K562 (cell line): ENCODE measurements around the gene NUDT9. TPM values are rescaled to one million over a fixed set of nuclear protein-coding genes. Genes with fewer than 3 reads are reported as not detected.

Source experiments
- ATAC-seq: fragments of 200-7000 bp; cut with Tn5 transposase; 3 replicates; pipeline ENCODE4 v1.9.1; 2020; ENCODE audit warnings: moderate library complexity
- BruUV-seq: library from RNA; stranded (reverse); fragments of 400-500 nt; replicated peaks from 2 replicates; lab custom pipeline; 2021; lab: Mats Ljungman, UMichigan
- CTCF ChIA-PET: fragments of 300-600 bp; formaldehyde crosslinking; extraction: SDS; loops from one replicate; lab custom pipeline; 2021; ENCODE audit warnings: low intra/inter-chr PET ratio; lab: Yijun Ruan, JAX
- POLR2A ChIA-PET: fragments of 300-600, 350-650 bp; sonication (Branson Sonifier 250); formaldehyde crosslinking; extraction: SDS; loops from one replicate; lab custom pipeline; 2021; ENCODE audit warnings: antibody characterized with exemption, inconsistent platforms; lab: Yijun Ruan, JAX
- DNase-seq, 4 experiments: peaks; one replicate each; pipeline versions ENCODE4 v3.0.0 to v3.0.0-alpha.2; 2011 to 2018; ENCODE audit warnings: low spot score in 3 of 4, mixed read lengths in 3 of 4; ENCODE audit errors: extremely low read depth in 1 of 4
- FAIRE-seq: peaks from 2 replicates; lab custom pipeline; 2011; peaks lifted over from hg19 to GRCh38; lab: Jason Lieb, UNC
- H2AFZ ChIP-seq: 2 replicates; pipeline ENCODE4 v1.6.0; 2011; ENCODE audit warnings: low read depth, low read length, control low read depth, inconsistent platforms
- H3K27ac ChIP-seq: fragments of 200-600 bp; 3 replicates; pipeline ENCODE4 v1.8.0; 2011; ENCODE audit warnings: low read depth, mild to moderate bottlenecking, control low read depth, inconsistent platforms, low read length, moderate library complexity, mixed read lengths; ENCODE audit errors: extremely low read depth
- H3K27me3 ChIP-seq, 2 experiments: fragments of 300-600 bp in 1 of 2; 2 replicates in 1 of 2; 3 replicates in 1 of 2; pipeline versions ENCODE4 v1.6.0 to v1.8.0; 2011; ENCODE audit warnings: inconsistent platforms in 2 of 2, low read length in 2 of 2, mild to moderate bottlenecking in 1 of 2, mixed read lengths in 1 of 2, moderate library complexity in 1 of 2; ENCODE audit not compliant: control insufficient read depth in 2 of 2, insufficient read depth in 2 of 2
- H3K36me3 ChIP-seq: fragments of 300-600 bp; 3 replicates; pipeline ENCODE4 v1.8.0; 2011; ENCODE audit warnings: mild to moderate bottlenecking, low read length, inconsistent platforms; ENCODE audit not compliant: control insufficient read depth, insufficient read depth
- H3K4me1 ChIP-seq, 2 experiments: fragments of 200-600 bp in 1 of 2; replicated peaks in 1 of 2; 2 replicates in 1 of 2; 3 replicates in 1 of 2; pipeline versions ENCODE4 v1.5.1 to v1.8.0; 2011; ENCODE audit warnings: inconsistent platforms in 2 of 2, low read length in 2 of 2, mild to moderate bottlenecking in 1 of 2, mixed read lengths in 1 of 2, moderate library complexity in 1 of 2; ENCODE audit not compliant: control insufficient read depth in 2 of 2, insufficient read depth in 2 of 2
- H3K4me2 ChIP-seq: 2 replicates; pipeline ENCODE4 v1.6.1; 2011; ENCODE audit warnings: low read length, control low read depth, inconsistent platforms, mixed read lengths; ENCODE audit not compliant: insufficient read depth
- H3K4me3 ChIP-seq: fragments of 200-600 bp; sonication (generic), shearing (Covaris generic); 2 replicates; pipeline ENCODE4 v1.5.1; 2016; ENCODE audit warnings: control low read depth, inconsistent platforms
- H3K79me2 ChIP-seq: fragments of 200-600 bp; 3 replicates; pipeline ENCODE4 v1.8.0; 2011; ENCODE audit warnings: low read length, inconsistent platforms; ENCODE audit not compliant: control insufficient read depth, insufficient read depth
- H3K9ac ChIP-seq, 2 experiments: 2 replicates each; pipeline versions ENCODE4 v1.6.0 to v1.6.1; 2011; ENCODE audit warnings: low read depth in 2 of 2, low read length in 2 of 2, control low read depth in 1 of 2, inconsistent platforms in 1 of 2, mild to moderate bottlenecking in 1 of 2, mixed read lengths in 1 of 2; ENCODE audit not compliant: insufficient read depth in 1 of 2
- H3K9me1 ChIP-seq: one replicate; pipeline ENCODE4 v1.6.0; 2011; ENCODE audit warnings: inconsistent platforms, mild to moderate bottlenecking, low read length, moderate library complexity; ENCODE audit not compliant: control insufficient read depth, insufficient read depth
- H3K9me3 ChIP-seq: replicated peaks from 2 replicates; pipeline ENCODE4 v1.5.1; 2011; ENCODE audit warnings: low read depth, low read length, inconsistent platforms; ENCODE audit not compliant: control insufficient read depth, insufficient read depth
- H4K20me1 ChIP-seq: replicated peaks from 2 replicates; pipeline ENCODE4 v1.6.1; 2011; ENCODE audit warnings: low read length, inconsistent platforms, mixed read lengths; ENCODE audit not compliant: control insufficient read depth, insufficient read depth
- ATF4 ChIP-seq: fragments of 450-650 bp; formaldehyde crosslinking; IDR thresholded peaks from 2 replicates; pipeline ENCODE4 v1.4.0; 2022; ENCODE audit warnings: mild to moderate bottlenecking, moderate library complexity
- BACH1 ChIP-seq: fragments of 200-800 bp; sonication (Bioruptor generic); IDR thresholded peaks from 2 replicates; pipeline ENCODE4 v1.6.1; 2016; ENCODE audit warnings: missing genetic modification characterization, missing compliant biosample characterization
- BRF1 ChIP-seq: IDR thresholded peaks from 3 replicates; pipeline ENCODE4 v1.6.1; 2011; ENCODE audit warnings: borderline replicate concordance, mild to moderate bottlenecking; ENCODE audit not compliant: insufficient read length; ENCODE audit errors: extremely low read depth
- CBFA2T2 ChIP-seq: fragments of 450-650 bp; conservative IDR thresholded peaks from 2 replicates; pipeline ENCODE4 v1.6.1; 2017; ENCODE audit warnings: mild to moderate bottlenecking
- CBX5 ChIP-seq: IDR thresholded peaks from 2 replicates; pipeline ENCODE4 v1.6.1; 2014; ENCODE audit warnings: low read depth, borderline replicate concordance
- ELK1 ChIP-seq: sonication (generic); formaldehyde crosslinking; IDR thresholded peaks from 2 replicates; pipeline ENCODE4 v1.8.1; 2022; ENCODE audit warnings: missing genetic modification reagents
- FOXP1 ChIP-seq: sonication (generic); formaldehyde crosslinking; IDR thresholded peaks from 2 replicates; pipeline ENCODE4 v1.8.0; 2022; ENCODE audit warnings: mild to moderate bottlenecking, missing genetic modification reagents
- GABPA ChIP-seq: fragments of 200-800 bp; sonication (Bioruptor generic); conservative IDR thresholded peaks from 2 replicates; pipeline ENCODE4 v1.6.1; 2016; ENCODE audit warnings: low read depth, missing genetic modification characterization, missing compliant biosample characterization
- NCOA4 ChIP-seq: fragments of 450-650 bp; IDR thresholded peaks from 2 replicates; pipeline ENCODE4 v1.6.1; 2018; ENCODE audit warnings: mild to moderate bottlenecking; ENCODE audit not compliant: partially characterized antibody
- NCOA6 ChIP-seq: fragments of 450-650 bp; IDR thresholded peaks from 2 replicates; pipeline ENCODE4 v1.6.1; 2017; ENCODE audit warnings: mild to moderate bottlenecking
- SMARCB1 ChIP-seq: IDR thresholded peaks from 2 replicates; pipeline ENCODE4 v1.6.1; 2011; ENCODE audit warnings: improper control_type of control experiment, low read depth; ENCODE audit not compliant: insufficient read length
- ZFP91 ChIP-seq: sonication (generic); formaldehyde crosslinking; IDR thresholded peaks from 2 replicates; pipeline ENCODE4 v1.8.0; 2022; ENCODE audit warnings: mild to moderate bottlenecking, missing genetic modification reagents
- ZNF124 ChIP-seq: sonication (generic); formaldehyde crosslinking; IDR thresholded peaks from 2 replicates; pipeline ENCODE4 v1.8.1; 2022; ENCODE audit warnings: missing genetic modification reagents
- ZNF140 ChIP-seq: fragments of 250-450 bp; sonication (Bioruptor Pico); IDR thresholded peaks from 2 replicates; pipeline ENCODE4 v1.8.0; 2021; ENCODE audit warnings: moderate library complexity, mild to moderate bottlenecking, inconsistent platforms
- ZNF354B ChIP-seq: fragments of 250-450 bp; sonication (Bioruptor Pico); IDR thresholded peaks from 2 replicates; pipeline ENCODE4 v1.4.0; 2020
- ZNF431 ChIP-seq: sonication (generic); formaldehyde crosslinking; IDR thresholded peaks from 2 replicates; pipeline ENCODE4 v1.8.0; 2022; ENCODE audit warnings: mild to moderate bottlenecking, missing genetic modification reagents
- WGBS: fragments of 100-300 bp; shearing (Covaris generic); methylation state at CpG from one replicate; pipeline ENCODE4 v1.1.6; 2016; ENCODE audit warnings: low coverage, mixed read lengths; ENCODE audit not compliant: insufficient coverage; ENCODE audit errors: missing lambda C conversion rate; 5-methylcytosine and 5-hydroxymethylcytosine counted together
- in situ Hi-C: fragments of 300-500 bp; cut with MboI; formaldehyde crosslinking; loops from 4 replicates; pipeline ENCODE4 v1.15.0; 2018; ENCODE audit warnings: inconsistent platforms, mixed read lengths
- intact Hi-C: fragments of 100-400 bp; cut with micrococcal nuclease; formaldehyde crosslinking; loops from 2 replicates; pipeline ENCODE4 v1.14.2; 2022
- polyA plus RNA-seq, 8 experiments: library from polyadenylated mRNA; depleted of rRNA in 4 of 8; stranded (reverse) in 5 of 8; unstranded in 3 of 8; fragments of >200 nt; fragmentation: Nextera tagmentation in 2 of 8; fragmentation: Illumina TruSeq in 1 of 8; extraction: Ambion mirVana in 2 of 8; extraction: Trizol in 1 of 8; gene quantifications; 2 replicates each; pipeline versions ENCODE4 v1.2.1 to v1.2.3, GENCODE V29; 2011 to 2014; ENCODE audit warnings: inconsistent platforms in 1 of 8, missing spikeins in 1 of 8
- total RNA-seq, 7 experiments: library from RNA; depleted of rRNA in 6 of 7; stranded (reverse); fragments of >200 nt in 6 of 7; fragmentation: Illumina TruSeq in 2 of 7; extraction: Trizol in 2 of 7; gene quantifications; 2 replicates each; pipeline versions ENCODE4 v1.2.1 to v1.2.3, GENCODE V29; 2011 to 2021; ENCODE audit warnings: low replicate concordance in 1 of 7

NUDT9 gene
- total and polyA plus RNA-seq, 9 of the 15 experiments (the other 6 are each of a cell fraction or from before 2014, with no cell fraction given), result 8.5 to 20.8 (median 18.0) TPM

GRCh38 chr4:87476934-87477333, 54.6 kb downstream of the NUDT9 start:
- Histone ChIP-seq H2AFZ (no peak overlapping the region), H3K4me2 (no peak overlapping the region), H3K4me3 (no peak overlapping the region), H4K20me1 (no peaks in the 10 kb centered on the region), H3K36me3 (no peaks in the 10 kb centered on the region), H3K9me3 (no peaks in the 10 kb centered on the region)
- FAIRE-seq (no peak), ATAC-seq (no peak)
- CTCF ChIA-PET, result no interaction called here
- intact Hi-C loops, result no loop called here
- BruUV-seq, result no TSS peak
- TF ChIP-seq NCOA6, result no peak
- TF ChIP-seq ZFP91, result no peak
- TF ChIP-seq ZNF124 (CRISPR knock-in tag), result no peak
- TF ChIP-seq BRF1, result no peak
- no peak for TF ChIP-seq CBX5
- TF ChIP-seq ZNF431 (CRISPR knock-in tag), result no peak
- TF ChIP-seq GABPA (tag), result no peak
- no peak for TF ChIP-seq CBFA2T2
- no peak for TF ChIP-seq BACH1 (tag)
- no peak for TF ChIP-seq ELK1 (CRISPR knock-in tag)
- TF ChIP-seq ZNF140 (CRISPR knock-in tag), result no peak
- TF ChIP-seq ATF4, result no peak
- no peak for TF ChIP-seq ZNF354B
- TF ChIP-seq NCOA4, result no peak
- TF ChIP-seq FOXP1 (CRISPR knock-in tag), result no peak
- TF ChIP-seq SMARCB1, result no peak
- TF ChIP-seq, all 486 proteins: peak for 0
- H3K27ac ChIP-seq, result no peak overlapping the region
- 63% methylated on average over 3 of the region's 3 CpGs for WGBS
- in situ Hi-C loops, result no loop called here
- no peaks in the 10 kb centered on the region for H3K4me1 ChIP-seq
- no peaks in the 10 kb centered on the region for H3K9me1 ChIP-seq
- H3K9ac ChIP-seq, result no peak overlapping the region
- H3K27me3 ChIP-seq, result no peaks in the 10 kb centered on the region
- H3K79me2 ChIP-seq, result no peaks in the 10 kb centered on the region
- POLR2A ChIA-PET, result no interaction called here
- no peak for DNase-seq
